ENCODE results near the gene SLC66A1.
A peak's percentile ranks its signal among the peaks of the same experiment; 100 is the strongest.
"Not testable (repeated sequence)": the region's sequence is repeated elsewhere in the genome, so short reads cannot be mapped to it uniquely, and the experiment has no call there.

The SLC66A1 gene, protein sequence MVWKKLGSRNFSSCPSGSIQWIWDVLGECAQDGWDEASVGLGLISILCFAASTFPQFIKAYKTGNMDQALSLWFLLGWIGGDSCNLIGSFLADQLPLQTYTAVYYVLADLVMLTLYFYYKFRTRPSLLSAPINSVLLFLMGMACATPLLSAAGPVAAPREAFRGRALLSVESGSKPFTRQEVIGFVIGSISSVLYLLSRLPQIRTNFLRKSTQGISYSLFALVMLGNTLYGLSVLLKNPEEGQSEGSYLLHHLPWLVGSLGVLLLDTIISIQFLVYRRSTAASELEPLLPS

GRCh38 chr1:19311931-19312781 is at the start of gene SLC66A1, which contains the start of gene AKR7A2:
Gene SLC66A1 (plus strand): TSS chr1:19312326. CDS start chr1:19317678, 5,352 bp downstream.
Gene AKR7A2 (minus strand): TSS chr1:19312144. CDS start chr1:19312124, 20 bp downstream.
- TF ChIP-seq, protein P1, sequence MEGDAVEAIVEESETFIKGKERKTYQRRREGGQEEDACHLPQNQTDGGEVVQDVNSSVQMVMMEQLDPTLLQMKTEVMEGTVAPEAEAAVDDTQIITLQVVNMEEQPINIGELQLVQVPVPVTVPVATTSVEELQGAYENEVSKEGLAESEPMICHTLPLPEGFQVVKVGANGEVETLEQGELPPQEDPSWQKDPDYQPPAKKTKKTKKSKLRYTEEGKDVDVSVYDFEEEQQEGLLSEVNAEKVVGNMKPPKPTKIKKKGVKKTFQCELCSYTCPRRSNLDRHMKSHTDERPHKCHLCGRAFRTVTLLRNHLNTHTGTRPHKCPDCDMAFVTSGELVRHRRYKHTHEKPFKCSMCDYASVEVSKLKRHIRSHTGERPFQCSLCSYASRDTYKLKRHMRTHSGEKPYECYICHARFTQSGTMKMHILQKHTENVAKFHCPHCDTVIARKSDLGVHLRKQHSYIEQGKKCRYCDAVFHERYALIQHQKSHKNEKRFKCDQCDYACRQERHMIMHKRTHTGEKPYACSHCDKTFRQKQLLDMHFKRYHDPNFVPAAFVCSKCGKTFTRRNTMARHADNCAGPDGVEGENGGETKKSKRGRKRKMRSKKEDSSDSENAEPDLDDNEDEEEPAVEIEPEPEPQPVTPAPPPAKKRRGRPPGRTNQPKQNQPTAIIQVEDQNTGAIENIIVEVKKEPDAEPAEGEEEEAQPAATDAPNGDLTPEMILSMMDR (IDR thresholded peaks at IDR 0.05; ENCODE audit: poor library complexity, severe bottlenecking): no peak
- Histone ChIP-seq H3K9me3 (ENCODE audit: severe bottlenecking) (no peaks in the 10 kb centered on the region), H3K27ac (ENCODE audit: poor library complexity, severe bottlenecking) (peak within 1 kb of the TSS; percentile 53), H3K27me3 (ENCODE audit: insufficient read depth, poor library complexity, severe bottlenecking) (no peaks in the 10 kb centered on the region), H3K4me1 (ENCODE audit: insufficient read depth, poor library complexity, severe bottlenecking) (peaks cover 6% of the 10 kb centered on the region), H3K36me3 (ENCODE audit: low read depth) (peaks cover 17% of the 10 kb centered on the region), H3K4me3 (ENCODE audit: severe bottlenecking) (peak within 1 kb of the TSS; percentile 86)
- ATAC-seq (ENCODE audit: low read depth): peak; percentile 72
- DNase-seq (ENCODE audit: low spot score): peak; percentile 81

DNA sequence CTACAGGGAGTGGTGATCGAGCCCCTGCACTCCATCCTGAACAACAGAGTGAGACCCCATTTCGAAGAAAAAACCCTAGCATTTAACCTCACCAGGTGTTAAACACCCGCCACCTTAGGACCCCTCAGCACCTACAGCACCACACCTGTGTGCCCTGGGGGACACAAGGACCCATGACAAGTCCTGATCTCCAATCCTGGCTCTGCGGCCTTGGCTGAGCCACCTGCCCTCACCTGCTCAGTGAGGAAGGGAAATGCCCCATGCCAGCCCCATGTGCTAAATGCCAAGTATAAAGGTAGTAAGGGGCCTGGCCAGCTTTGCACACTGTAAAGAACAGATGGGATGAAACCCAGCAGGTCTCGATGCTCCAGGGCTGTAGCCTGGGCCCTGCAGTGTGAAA is 49.4 kb upstream of the SLC66A1 start:
- H3K4me3 ChIP-seq (ENCODE audit: severe bottlenecking): no peak overlapping the region
- ATAC-seq (ENCODE audit: low read depth) (peak; percentile 8; the same call in 1 of the 3 replicates), DNase-seq (ENCODE audit: low spot score) (no peak)

GRCh38 chr1:19268445-19268844 is 43.7 kb upstream of the SLC66A1 start:
- H3K4me1 ChIP-seq (ENCODE audit: insufficient read depth, poor library complexity, severe bottlenecking): no peaks in the 10 kb centered on the region
- DNase-seq (ENCODE audit: low spot score): no peak
- H3K9me3 ChIP-seq (ENCODE audit: severe bottlenecking): no peaks in the 10 kb centered on the region
- no peak overlapping the region for H3K27ac ChIP-seq (ENCODE audit: poor library complexity, severe bottlenecking)
- no peaks in the 10 kb centered on the region for H3K36me3 ChIP-seq (ENCODE audit: low read depth)
- no peaks in the 10 kb centered on the region for H3K27me3 ChIP-seq (ENCODE audit: insufficient read depth, poor library complexity, severe bottlenecking)
- ATAC-seq (ENCODE audit: low read depth): no peak
- TF ChIP-seq, protein P1 (IDR thresholded peaks at IDR 0.05; ENCODE audit: poor library complexity, severe bottlenecking): no peak
- H3K4me3 ChIP-seq (ENCODE audit: severe bottlenecking): no peak overlapping the region

More for the DNA sequence above, 49.4 kb upstream of the SLC66A1 start:
- Histone ChIP-seq H3K9me3 (ENCODE audit: severe bottlenecking) (no peaks in the 10 kb centered on the region), H3K36me3 (ENCODE audit: low read depth) (peaks cover 23% of the 10 kb centered on the region), H3K27ac (ENCODE audit: poor library complexity, severe bottlenecking) (no peak overlapping the region), H3K4me1 (ENCODE audit: insufficient read depth, poor library complexity, severe bottlenecking) (peaks cover 3% of the 10 kb centered on the region), H3K27me3 (ENCODE audit: insufficient read depth, poor library complexity, severe bottlenecking) (no peaks in the 10 kb centered on the region)
- TF ChIP-seq, protein P1 (IDR thresholded peaks at IDR 0.05; ENCODE audit: poor library complexity, severe bottlenecking): no peak

DNA sequence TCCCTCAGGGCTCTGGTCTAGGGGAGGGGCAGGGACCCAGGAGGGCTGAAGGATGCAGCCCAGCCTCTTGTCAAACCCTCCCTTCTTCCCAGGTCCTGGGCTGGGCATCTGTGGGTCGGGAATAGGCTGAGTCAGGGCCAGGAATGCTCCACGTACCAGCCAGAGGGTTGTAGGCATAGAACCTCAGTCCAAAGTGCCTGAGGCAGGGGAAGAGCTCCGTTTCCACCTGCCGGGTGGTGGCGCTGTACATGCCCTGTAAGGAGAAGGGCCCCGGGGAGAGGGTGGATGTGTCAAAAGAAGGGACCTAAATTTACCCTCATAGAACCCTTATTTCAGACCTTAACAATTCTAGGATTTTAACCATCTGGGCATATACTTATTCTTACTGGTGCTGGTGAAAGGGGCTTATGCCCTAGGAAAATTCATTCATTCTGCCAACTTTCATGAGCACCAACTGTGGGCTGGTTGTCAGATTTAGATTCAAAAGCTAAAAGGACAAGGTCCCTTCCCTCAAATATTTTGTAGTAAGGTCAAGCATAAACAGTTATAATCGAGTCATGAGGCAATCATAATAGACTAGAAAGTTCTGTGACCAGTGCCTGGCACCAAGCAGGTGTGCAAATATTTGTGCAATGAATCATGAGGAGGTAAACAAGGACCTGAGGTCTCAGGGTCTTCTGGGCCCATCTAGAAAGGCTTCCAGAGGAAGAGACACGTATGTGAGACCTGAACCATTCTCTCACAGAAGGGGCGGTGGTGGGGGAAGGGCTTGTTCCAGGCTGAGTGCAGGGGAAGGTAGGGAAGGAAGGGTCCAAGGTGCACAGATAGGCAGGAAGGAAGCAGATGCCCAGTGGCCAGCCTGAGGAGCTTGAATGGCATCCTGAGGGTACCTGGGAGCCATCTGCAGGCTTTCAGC is 42.4 kb upstream of the SLC66A1 start:
- not testable (repeated sequence) for H3K27me3 ChIP-seq (ENCODE audit: insufficient read depth, poor library complexity, severe bottlenecking); DNase-seq (ENCODE audit: low spot score); H3K27ac ChIP-seq (ENCODE audit: poor library complexity, severe bottlenecking); H3K36me3 ChIP-seq (ENCODE audit: low read depth); H3K9me3 ChIP-seq (ENCODE audit: severe bottlenecking); H3K4me3 ChIP-seq (ENCODE audit: severe bottlenecking); H3K4me1 ChIP-seq (ENCODE audit: insufficient read depth, poor library complexity, severe bottlenecking)
- peak; percentile 76 for ATAC-seq (ENCODE audit: low read depth)

DNA sequence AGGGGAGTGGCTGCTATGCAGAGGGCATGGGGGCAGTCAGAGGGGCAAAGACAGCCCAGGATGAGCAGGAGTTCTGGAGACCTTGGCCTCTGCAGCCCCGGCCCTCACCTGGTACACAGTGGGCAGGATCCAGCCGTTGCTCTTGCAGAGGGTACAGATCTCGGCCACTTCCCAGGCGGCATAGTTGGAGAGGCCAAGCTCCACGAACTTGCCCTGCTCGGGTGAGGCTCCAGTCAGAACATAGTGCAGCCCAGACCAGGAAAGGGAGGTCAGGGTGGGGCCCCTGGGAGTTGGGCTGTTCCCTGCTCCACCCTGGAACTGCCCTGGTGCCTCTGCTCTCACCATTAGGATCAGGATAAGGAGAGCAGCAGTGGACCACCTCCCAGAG is 41.8 kb upstream of the SLC66A1 start:
- 0 out of 3 replicates have a peak, but pooled peaks have one; percentile 7 for ATAC-seq (ENCODE audit: low read depth)
- H3K27ac ChIP-seq (ENCODE audit: poor library complexity, severe bottlenecking); DNase-seq (ENCODE audit: low spot score); H3K27me3 ChIP-seq (ENCODE audit: insufficient read depth, poor library complexity, severe bottlenecking); H3K9me3 ChIP-seq (ENCODE audit: severe bottlenecking); H3K36me3 ChIP-seq (ENCODE audit: low read depth); H3K4me1 ChIP-seq (ENCODE audit: insufficient read depth, poor library complexity, severe bottlenecking); H3K4me3 ChIP-seq (ENCODE audit: severe bottlenecking): not testable (repeated sequence)

Measured in RWPE2 (cell line).